Endothelial cell (in vitro differentiated cells): Measurements from ENCODE around the gene LTC4S. TPM values are rescaled to one million over a fixed set of nuclear protein-coding genes. Genes with fewer than 3 reads are reported as not detected.

Source experiments
- DNase-seq: peaks from one replicate; pipeline ENCODE4 v3.0.0; 2021; ENCODE audit warnings: low spot score
- H3K27ac Mint-ChIP-seq: one replicate; pipeline ENCODE4 v1.8.0; 2021; ENCODE audit warnings: mixed read lengths, inconsistent platforms; ENCODE audit not compliant: unreplicated experiment
- H3K27me3 Mint-ChIP-seq: one replicate; pipeline ENCODE4 v1.8.0; 2021; ENCODE audit warnings: mild to moderate bottlenecking, moderate library complexity, mixed read lengths, inconsistent platforms; ENCODE audit not compliant: unreplicated experiment
- H3K36me3 Mint-ChIP-seq: one replicate; pipeline ENCODE4 v1.8.0; 2021; ENCODE audit warnings: mild to moderate bottlenecking, low read depth, mixed read lengths, inconsistent platforms; ENCODE audit not compliant: unreplicated experiment
- H3K4me1 Mint-ChIP-seq: one replicate; pipeline ENCODE4 v1.8.0; 2021; ENCODE audit warnings: mild to moderate bottlenecking, mixed read lengths, inconsistent platforms; ENCODE audit not compliant: unreplicated experiment
- H3K4me3 Mint-ChIP-seq: one replicate; pipeline ENCODE4 v1.8.0; 2021; ENCODE audit warnings: mild to moderate bottlenecking, mixed read lengths, inconsistent platforms; ENCODE audit not compliant: unreplicated experiment
- H3K9me3 Mint-ChIP-seq: one replicate; pipeline ENCODE4 v1.8.0; 2021; ENCODE audit warnings: mixed read lengths, inconsistent platforms; ENCODE audit not compliant: unreplicated experiment
- total RNA-seq: library from RNA; stranded (reverse); fragmentation: NEBNext Ultra II Directional; extraction: Animal tissue kit (Norgen Biotek cat#: 25700); gene quantifications from one replicate; pipeline ENCODE4 v1.2.1, GENCODE V29; 2021; ENCODE audit not compliant: unreplicated experiment
- TF ChIP-seq, protein P1 (sequence below): fragments of 200-600 bp; sonication (generic); IDR thresholded peaks from one replicate; pipeline ENCODE4 v1.5.0; 2021; ENCODE audit warnings: antibody characterized with exemption; ENCODE audit not compliant: unreplicated experiment

Gene LTC4S
- total RNA-seq, 1 donor from 2014 or later = 1.0 TPM

- no peak for DNase-seq
- Mint-ChIP-seq H3K36me3 (peaks cover 18% of the 10 kb centered on the region), H3K9me3 (no peaks in the 10 kb centered on the region), H3K27ac (no peak overlapping the region), H3K4me3 (no peak overlapping the region), H3K4me1 (peaks cover 7% of the 10 kb centered on the region), H3K27me3 (peaks cover 17% of the 10 kb centered on the region)
- TF ChIP-seq, protein P1, sequence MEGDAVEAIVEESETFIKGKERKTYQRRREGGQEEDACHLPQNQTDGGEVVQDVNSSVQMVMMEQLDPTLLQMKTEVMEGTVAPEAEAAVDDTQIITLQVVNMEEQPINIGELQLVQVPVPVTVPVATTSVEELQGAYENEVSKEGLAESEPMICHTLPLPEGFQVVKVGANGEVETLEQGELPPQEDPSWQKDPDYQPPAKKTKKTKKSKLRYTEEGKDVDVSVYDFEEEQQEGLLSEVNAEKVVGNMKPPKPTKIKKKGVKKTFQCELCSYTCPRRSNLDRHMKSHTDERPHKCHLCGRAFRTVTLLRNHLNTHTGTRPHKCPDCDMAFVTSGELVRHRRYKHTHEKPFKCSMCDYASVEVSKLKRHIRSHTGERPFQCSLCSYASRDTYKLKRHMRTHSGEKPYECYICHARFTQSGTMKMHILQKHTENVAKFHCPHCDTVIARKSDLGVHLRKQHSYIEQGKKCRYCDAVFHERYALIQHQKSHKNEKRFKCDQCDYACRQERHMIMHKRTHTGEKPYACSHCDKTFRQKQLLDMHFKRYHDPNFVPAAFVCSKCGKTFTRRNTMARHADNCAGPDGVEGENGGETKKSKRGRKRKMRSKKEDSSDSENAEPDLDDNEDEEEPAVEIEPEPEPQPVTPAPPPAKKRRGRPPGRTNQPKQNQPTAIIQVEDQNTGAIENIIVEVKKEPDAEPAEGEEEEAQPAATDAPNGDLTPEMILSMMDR = no peak
Measured at GRCh38 chr5:179794575-179794974, 789 bp downstream of the LTC4S start.

GRCh38 chr5:179795049-179795862, 1.5 kb downstream of the LTC4S start:
- Mint-ChIP-seq H3K27me3 (peaks cover 17% of the 10 kb centered on the region), H3K27ac (no peak overlapping the region), H3K4me3 (no peak overlapping the region), H3K9me3 (no peaks in the 10 kb centered on the region), H3K4me1 (peaks cover 7% of the 10 kb centered on the region), H3K36me3 (peaks cover 21% of the 10 kb centered on the region)
- DNase-seq = no peak
- TF ChIP-seq, protein P1 = no peak

- peaks cover 21% of the 10 kb centered on the region for H3K36me3 Mint-ChIP-seq
- H3K4me3 Mint-ChIP-seq = peak overlapping the region; percentile 82
- no peak overlapping the region for H3K27ac Mint-ChIP-seq
- peaks cover 18% of the 10 kb centered on the region for H3K27me3 Mint-ChIP-seq
- TF ChIP-seq, protein P1 = peak; percentile 64
- no peaks in the 10 kb centered on the region for H3K9me3 Mint-ChIP-seq
- peaks cover 7% of the 10 kb centered on the region for H3K4me1 Mint-ChIP-seq
- DNase-seq = peak; percentile 86
Measured at GRCh38 chr5:179795863-179796833, 2.4 kb downstream of the LTC4S start.

DNA sequence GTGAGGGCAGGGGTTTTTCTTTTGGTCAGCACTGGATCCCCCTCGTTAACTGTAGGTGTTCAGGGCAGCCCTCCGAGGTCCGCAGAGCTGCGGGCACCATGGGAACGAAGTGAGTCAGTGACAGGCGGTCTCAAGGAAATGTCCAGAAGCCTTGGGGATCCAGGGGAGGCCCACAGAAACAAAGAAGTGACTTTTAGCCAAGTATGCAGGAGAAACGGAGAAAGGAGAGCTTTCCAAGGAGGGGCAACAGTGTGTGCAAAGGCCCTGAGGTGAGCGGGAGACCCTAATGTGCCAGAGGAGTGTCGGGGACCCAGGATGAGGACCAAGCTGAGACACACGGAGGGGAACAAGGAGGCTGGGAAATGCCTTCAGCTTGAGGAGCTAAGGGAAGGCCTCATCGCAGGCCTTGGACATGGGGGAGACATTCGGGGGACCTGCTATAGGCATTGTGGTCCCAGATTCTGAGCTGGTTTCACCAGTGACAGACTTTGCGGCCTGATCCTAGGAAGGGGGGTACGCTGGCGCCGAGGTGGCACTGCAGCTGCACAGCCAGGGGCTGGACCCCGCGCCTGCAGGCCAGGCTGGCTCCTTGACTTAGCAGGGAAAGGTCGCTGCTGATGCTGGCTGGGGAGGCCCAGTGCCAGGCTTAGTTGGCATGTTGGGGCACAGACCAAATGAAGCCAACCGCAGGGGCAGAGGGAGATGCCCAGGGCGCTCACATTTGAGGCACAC, 3.3 kb downstream of the LTC4S start:
- Mint-ChIP-seq H3K27ac (no peak overlapping the region), H3K4me3 (peak overlapping the region; percentile 82), H3K9me3 (no peaks in the 10 kb centered on the region), H3K27me3 (peaks cover 23% of the 10 kb centered on the region), H3K36me3 (peaks cover 26% of the 10 kb centered on the region), H3K4me1 (peaks cover 7% of the 10 kb centered on the region)
- TF ChIP-seq, protein P1 = no peak
- no peak for DNase-seq
